GM21825 (cell line): ENCODE data around the gene FBL.
A peak's percentile ranks its signal among the peaks of the same experiment; 100 is the strongest.
"Not testable (repeated sequence)": the region's sequence is repeated elsewhere in the genome, so short reads cannot be mapped to it uniquely, and the experiment has no call there.

Experiments
- ATAC-seq: cut with Tn5 transposase; IDR thresholded peaks from one replicate; pipeline ENCODE4 v1.9.1; 2021; ENCODE audit warnings: mild to moderate bottlenecking, moderate library complexity; ENCODE audit not compliant: unreplicated experiment

Gene FBL

GRCh38 chr19:39825531-39826076 lies 20.6 kb downstream of the FBL start:
- ATAC-seq, result no peak

GRCh38 chr19:39825093-39825463 lies 21.1 kb downstream of the FBL start:
- no peak for ATAC-seq

DNA sequence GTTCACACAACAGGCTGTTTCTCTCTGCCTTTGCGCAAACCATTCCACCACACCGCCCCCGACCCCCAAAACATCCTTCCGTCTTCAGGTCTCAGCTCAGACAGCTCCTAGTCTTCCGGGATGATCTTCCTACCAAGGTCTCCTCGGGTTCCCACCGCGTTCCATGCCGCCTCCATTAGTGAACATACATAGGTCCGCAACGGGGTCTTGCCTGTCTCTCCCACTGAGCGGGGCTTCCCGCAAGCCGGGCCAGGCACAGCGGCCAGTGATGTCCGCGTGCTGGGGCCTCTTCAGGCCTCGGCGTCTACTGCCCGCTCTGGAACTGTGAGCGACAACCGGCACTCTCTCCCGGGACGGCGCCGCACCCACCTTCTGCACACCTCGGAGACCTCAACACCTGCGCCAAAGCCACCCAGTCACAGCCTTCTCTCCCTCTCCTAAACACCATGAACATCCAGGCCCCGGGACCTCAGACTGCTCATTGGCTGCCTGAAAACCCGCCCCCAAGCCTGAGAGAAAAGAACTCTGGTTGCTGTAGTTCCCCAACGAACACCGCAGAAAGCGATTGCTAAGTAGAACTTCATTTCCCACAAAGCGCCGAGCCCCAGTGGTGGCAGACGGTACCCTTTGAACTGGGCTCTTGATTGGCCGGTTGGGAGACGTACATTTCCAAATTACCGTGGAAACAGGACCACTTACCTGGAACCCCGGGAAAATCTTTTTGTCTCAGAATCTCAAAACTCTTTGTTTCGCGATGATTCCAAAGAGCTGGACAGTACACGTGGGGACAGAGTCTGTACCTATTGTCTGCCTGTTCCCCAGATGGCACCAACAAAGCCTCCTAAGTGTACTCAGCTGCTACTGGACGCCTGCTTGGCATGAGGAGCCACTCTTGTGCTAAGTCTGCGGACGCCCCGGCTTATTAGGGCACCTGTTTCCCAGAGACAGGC lies 21.8 kb downstream of the FBL start:
- peak; percentile 83 for ATAC-seq

DNA sequence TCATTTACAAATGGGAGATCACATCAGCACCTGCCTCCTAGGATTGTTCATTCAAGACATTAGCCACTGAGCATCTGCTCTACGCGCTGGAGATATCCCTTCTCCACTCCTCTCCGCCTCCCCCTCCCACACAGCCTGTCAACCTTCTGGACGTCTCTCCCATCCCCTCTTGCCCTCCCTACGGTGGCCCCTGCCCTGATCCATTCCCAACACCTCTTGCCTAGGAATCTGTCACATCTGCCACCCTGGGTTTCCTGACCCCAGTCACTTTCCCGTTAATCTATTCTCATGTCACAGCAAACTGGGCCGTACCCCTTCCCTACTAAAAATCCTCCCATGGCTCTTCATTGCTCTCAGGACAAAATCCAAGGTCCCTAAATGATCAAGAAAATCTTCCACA lies 22.5 kb downstream of the FBL start:
- ATAC-seq, result no peak

DNA sequence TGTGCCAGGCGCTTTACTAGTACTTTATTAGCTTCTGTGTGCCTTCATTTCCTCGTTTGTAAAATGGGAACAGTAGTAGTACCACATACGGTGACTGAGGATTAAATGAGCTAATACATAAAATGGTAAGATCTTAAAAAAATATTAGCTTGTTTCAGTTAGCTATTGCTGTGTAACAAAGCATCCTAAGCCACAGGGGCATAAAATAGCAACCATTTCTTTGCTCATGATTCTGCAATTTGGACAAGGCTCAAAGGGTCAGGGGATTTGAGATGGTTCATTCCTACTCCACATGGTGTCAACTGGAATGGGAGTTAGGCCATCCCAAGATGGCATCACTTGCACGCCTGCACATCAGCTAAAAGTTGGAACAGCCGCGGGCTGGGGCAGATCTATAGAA lies 25.5 kb downstream of the FBL start:
- ATAC-seq, result no peak

DNA sequence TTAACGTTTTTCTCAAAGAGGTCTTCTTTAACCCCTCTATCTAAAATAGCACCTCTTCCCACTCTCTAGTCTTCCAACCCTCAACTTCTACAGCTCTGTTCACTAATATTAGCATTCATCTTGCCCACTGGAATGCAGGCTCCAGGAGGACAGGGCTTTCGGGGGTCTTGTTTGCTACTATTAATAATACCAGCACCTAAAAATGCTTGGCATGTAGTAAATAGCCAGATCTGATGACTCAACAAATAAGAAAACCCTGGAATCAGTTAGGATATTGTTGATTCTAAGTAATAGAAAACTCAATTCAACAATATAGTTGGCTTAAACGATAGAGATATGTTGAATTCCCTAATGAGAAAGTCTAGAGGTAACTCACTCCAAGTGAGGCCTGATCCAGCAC lies 26.4 kb downstream of the FBL start:
- no peak for ATAC-seq

DNA sequence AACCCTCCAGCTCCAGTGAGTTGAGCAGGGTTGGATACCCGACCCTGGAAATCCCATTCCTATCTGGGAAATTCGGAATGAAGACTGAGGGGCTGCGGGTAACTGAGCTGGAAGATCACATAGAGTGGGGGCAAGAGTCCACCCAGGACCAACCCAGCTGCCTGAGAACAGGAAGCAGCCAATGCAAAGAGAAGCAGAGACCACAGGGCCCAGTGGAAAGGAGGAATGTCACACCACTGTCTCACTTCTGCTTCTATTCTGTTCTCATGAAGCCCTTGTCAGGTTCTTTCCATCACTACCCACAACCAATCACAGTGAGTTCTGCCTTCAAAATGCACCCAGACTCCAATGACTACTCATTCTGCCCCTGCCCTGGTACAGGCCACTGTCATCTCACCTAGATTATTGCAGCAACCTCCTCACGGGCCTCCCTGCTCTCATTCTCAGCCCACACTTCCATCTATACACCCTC lies 27.5 kb downstream of the FBL start:
- no peak for ATAC-seq

DNA sequence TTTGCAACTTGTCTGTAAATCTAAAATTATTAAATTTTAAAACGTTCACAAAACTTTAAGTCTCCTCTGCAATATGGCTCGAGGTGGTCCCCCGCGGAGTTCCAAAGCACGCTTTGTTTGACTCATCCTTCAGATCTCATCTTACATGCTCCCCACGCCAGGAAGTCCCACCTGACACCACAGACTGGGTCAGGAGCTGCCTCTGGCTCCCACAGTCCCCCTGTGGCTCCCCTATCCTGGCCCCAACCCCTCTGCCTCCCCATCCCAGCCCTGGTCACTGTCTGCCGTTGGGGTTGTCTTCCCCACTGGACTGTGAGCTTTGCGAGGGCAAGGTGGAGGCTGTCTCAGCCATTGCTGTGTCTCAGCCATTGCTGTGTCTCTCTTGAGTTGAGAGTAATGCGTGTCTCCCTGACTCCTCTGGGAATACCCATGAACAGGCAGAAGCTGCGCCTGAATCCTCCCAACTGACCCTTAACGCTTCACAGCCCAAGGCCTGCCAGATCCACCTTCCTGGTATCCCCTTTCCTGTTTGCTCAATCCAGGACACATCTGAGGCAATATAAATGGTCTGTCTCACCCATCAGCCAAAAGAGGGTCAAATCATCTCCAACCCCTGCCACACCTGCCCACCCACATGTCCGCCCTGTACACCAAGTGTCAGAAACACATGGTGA lies 28.2 kb downstream of the FBL start:
- ATAC-seq, result no peak

DNA sequence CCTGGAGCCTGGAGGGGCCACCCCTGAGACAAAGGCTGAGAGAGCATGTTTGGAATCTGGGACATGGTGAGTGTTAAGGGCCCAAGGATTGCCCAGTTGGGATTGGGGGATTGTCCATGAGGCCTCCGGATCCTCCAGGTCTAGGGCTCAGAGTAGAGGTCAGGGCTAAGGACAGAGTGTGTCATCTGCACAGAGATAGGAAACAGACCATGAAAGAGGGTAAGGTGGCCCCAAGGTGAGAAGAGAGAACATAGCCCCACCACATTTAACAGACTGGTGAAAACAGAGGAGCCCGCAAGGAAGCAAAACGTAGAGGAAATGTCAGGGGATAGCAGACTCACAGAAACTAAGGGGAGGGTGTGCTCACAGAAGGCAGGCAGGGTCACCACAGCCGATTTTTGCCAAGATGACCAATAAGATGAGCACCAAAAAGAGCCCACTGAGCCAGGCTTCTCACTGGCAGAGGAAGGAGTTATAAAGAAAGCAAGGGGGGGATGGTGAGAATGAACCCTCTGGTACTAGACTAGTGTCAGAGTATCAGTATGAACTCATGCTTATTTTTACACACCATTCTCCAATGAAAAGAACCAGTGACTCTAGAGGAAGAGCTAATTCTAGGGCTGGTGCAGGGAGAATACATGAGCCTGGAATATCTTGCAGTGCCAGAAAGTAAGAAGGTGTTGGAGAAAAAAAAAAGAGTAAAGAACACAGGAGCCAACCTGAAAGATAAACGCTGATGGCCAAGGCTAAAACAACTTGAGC lies 29.7 kb downstream of the FBL start:
- ATAC-seq, result no peak

GRCh38 chr19:39814595-39814994 lies 31.6 kb downstream of the FBL start:
- no peak for ATAC-seq

- not testable (repeated sequence) for ATAC-seq
Measured at GRCh38 chr19:39814111-39814510, 32.1 kb downstream of the FBL start.

DNA sequence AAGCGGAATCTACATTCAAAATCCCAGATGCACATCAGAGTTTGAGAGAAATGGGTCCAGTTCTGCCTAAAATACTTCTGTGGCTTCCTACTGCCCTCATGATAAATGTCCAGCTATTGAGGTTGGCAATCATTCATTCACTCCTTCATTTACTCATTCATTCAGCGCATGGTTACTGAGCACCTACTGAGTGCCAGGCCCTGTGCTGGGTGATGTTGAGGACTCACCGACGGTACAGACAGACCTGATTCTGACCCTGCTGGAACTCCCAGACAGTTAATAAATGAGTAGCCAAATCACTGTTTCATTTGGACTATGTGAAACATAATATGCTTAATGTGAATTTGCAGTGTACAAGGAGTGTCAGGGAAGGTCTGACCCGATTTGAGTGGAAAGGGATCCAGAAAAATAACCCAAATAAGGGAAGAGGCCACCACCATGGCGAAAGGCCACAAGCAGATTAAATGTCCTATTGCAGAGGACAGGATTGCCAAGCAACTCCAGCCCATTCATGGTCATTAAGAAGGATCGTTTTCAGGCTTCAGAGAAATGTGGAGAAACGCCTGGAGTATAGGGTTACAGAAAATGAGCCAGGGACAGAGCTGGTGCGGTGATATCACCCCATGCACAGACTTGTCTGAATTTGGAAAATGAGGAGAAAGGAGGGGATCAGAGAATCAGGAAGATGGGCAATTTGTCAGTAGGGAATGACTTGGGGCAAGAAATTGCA lies 32.8 kb downstream of the FBL start:
- ATAC-seq, result no peak

DNA sequence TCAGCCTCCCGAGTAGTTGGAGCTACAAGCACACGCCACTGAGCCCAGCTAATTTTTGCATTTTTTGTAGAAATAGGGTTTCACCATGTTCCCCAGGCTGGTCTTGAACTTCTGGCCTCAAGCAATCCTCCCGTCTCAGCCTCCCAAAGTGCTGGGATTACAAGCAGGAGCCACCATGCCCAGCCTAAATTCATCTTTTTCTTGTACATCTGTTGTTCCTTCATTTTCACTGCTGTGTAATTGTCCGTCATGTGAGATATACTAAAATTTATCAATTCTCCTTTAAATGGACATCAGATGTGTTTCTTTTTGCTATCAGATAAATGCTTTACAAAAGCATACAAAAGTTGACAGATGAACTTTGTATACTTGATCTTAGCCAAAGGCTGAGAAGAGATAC lies 35.1 kb downstream of the FBL start:
- ATAC-seq, result no peak

DNA sequence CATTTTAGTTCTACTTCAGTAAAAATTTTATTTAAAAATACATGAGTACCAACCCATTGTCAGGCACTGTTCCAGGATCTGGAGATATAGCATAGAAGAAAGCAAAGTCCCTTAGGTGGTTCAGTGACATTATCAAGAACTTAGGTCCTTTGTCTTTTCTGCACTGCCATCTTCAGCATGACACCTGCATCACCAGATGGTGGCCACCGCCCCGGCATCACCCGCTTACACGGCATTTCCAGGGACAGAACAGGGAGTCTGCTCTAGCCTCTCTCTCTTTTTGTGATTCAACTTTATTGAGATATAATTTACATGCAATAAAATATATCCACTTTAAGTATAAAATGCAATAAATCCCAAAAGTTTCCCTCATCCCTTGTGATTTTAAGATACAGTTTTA lies 35.8 kb downstream of the FBL start:
- no peak for ATAC-seq

DNA sequence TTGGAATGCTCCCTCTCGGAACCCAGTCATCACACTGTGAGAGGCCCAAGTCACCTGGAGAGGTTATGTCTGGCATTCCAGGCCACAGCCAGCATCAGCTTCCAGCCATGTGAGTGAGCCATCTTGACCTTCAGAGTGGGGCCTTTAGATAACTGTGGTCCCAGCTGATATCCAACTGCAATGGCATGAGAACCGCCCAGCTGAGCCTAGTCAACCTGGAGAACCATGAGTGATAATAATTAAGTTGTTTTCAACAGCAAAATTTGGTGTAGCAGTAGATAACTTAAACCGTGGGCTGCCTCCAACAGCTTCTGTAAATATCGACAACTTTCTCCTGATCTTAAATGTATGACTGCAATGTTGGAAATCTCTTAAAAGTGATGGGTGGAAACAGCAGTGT lies 36.8 kb downstream of the FBL start:
- no peak for ATAC-seq

GRCh38 chr19:39808688-39809087 lies 37.5 kb downstream of the FBL start:
- ATAC-seq, result not testable (repeated sequence)

- no peak for ATAC-seq
Measured at GRCh38 chr19:39807846-39808364, 38.3 kb downstream of the FBL start.

GRCh38 chr19:39805104-39805503 lies 41.1 kb downstream of the FBL start:
- ATAC-seq, result no peak

DNA sequence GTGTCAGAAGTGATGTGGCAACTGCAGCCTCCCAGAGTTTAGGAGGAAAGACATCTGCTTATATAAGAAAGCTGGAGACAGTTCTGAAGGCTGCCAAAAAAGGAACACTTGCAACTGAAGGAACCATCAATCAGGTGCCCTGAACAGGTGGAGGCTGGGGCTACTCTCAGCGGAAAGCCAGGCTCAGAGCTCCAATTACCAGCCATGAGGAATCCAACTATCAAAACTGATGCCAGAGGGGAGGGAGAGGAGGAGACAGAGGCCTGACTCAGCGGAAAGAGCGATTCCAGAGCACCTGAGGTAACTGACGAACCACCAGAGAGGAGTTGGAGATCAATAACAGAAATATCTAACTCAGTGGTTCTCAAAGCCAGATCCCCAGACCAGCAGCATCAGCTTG lies 43.2 kb downstream of the FBL start:
- no peak for ATAC-seq

DNA sequence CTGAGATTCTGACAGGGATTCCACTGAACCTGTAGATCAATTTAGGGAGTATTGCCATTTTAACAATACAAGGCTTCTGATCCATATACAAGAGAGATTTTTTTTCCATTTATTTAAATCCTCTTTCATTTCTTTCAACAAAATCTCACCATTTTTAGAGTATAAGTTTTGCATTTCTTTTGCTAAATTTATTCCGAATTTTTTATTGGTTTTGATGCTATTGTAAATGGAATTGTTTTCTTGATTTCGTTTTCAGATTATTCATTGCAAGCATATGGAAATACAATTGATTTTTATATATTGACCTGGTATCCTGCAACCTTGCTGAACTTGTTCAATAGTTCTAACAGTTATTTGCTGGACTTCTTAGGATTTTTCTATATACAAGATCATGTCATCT lies 49.1 kb downstream of the FBL start:
- ATAC-seq, result no peak
